BE2C (cell line): ENCODE measurements around the gene NEB.

Experiments used
- DNase-seq: peaks from one replicate; pipeline ENCODE4 v3.0.0-alpha.2; 2020
- H3K27me3 ChIP-seq: fragments of 250-450 bp; sonication (Bioruptor Pico); 2 replicates; pipeline ENCODE4 v1.5.1; 2020; ENCODE audit warnings: mild to moderate bottlenecking
- H3K36me3 ChIP-seq: fragments of 250-450 bp; sonication (Bioruptor Pico); 2 replicates; pipeline ENCODE4 v1.5.1; 2020; ENCODE audit warnings: mild to moderate bottlenecking
- H3K4me1 ChIP-seq: fragments of 250-450 bp; sonication (Bioruptor Pico); 2 replicates; pipeline ENCODE4 v1.5.1; 2020
- H3K4me3 ChIP-seq: 2 replicates; pipeline ENCODE4 v1.5.1; 2011; ENCODE audit warnings: low read depth, low read length
- H3K9me3 ChIP-seq: fragments of 250-450 bp; sonication (Bioruptor Pico); 2 replicates; pipeline ENCODE4 v1.5.1; 2020
- TF ChIP-seq, protein P1 (sequence below): IDR thresholded peaks from 2 replicates; pipeline ENCODE4 v1.5.1; 2012; ENCODE audit warnings: mild to moderate bottlenecking, low read depth, low read length

The NEB gene

DNA sequence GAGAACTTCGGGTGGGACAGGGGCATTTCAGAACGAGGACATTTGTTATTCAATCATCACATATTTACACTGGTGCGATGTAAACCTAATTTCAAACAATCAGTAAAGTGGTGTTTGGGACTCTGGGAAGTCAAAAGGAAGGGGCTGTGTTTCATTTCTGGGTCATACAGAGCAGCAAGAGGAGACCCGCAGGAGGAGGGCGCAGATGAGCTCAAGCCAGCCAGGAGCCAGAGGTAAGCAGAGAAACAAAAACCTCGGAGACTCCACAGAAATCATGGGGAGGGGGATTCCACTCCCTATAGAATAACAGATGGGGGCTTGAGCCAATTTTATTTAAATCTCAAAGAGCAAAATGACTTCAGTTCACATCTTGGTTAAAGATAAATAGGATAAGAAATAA lies 55.4 kb downstream of the NEB start:
- H3K4me3 ChIP-seq = no peak overlapping the region
- TF ChIP-seq, protein P1, sequence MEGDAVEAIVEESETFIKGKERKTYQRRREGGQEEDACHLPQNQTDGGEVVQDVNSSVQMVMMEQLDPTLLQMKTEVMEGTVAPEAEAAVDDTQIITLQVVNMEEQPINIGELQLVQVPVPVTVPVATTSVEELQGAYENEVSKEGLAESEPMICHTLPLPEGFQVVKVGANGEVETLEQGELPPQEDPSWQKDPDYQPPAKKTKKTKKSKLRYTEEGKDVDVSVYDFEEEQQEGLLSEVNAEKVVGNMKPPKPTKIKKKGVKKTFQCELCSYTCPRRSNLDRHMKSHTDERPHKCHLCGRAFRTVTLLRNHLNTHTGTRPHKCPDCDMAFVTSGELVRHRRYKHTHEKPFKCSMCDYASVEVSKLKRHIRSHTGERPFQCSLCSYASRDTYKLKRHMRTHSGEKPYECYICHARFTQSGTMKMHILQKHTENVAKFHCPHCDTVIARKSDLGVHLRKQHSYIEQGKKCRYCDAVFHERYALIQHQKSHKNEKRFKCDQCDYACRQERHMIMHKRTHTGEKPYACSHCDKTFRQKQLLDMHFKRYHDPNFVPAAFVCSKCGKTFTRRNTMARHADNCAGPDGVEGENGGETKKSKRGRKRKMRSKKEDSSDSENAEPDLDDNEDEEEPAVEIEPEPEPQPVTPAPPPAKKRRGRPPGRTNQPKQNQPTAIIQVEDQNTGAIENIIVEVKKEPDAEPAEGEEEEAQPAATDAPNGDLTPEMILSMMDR = no peak
- DNase-seq = no peak
- no peaks in the 10 kb centered on the region for H3K4me1 ChIP-seq
- no peaks in the 10 kb centered on the region for H3K36me3 ChIP-seq
- no peaks in the 10 kb centered on the region for H3K27me3 ChIP-seq
- H3K9me3 ChIP-seq = no peaks in the 10 kb centered on the region

DNA sequence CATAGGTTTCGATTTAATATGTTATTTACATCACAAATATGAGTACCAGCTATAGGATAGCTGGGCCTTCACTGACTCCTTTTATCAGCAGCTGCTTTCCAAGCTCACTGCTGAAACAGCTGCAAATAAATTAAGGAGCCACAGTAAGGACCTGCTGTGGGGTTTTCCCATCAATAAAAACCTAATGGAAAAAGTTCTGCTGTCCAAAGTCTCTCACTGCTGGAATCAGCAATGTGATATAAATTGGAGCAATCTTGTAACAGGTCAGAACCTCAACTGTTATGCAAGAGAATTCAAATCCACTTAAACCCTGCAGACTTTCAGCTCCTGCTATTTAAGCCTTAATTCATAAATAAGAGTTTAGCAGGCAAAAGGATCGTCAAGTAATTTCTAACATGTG lies 61.3 kb downstream of the NEB start:
- no peaks in the 10 kb centered on the region for H3K36me3 ChIP-seq
- no peak for DNase-seq
- no peaks in the 10 kb centered on the region for H3K4me1 ChIP-seq
- TF ChIP-seq, protein P1 = no peak
- no peaks in the 10 kb centered on the region for H3K27me3 ChIP-seq
- no peak overlapping the region for H3K4me3 ChIP-seq
- H3K9me3 ChIP-seq = no peaks in the 10 kb centered on the region

DNA sequence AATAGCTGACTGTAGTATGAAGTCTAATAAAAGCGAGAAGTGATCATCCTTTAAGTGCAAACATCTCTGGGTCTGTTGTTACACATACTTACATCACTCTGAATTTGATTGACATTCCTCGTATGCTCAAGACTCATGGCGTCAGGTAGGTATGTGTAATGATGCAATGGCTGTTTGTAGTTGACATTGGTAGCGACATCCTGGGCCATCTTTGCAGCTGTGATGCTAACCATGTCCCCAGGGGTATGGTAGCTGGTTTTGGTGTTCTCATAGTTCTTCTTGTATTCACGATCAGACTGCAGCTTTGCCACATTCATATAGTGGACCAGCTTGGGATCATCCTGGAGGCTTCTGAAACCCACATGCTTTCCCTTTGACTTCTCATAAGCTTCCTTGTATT lies 62.0 kb downstream of the NEB start:
- TF ChIP-seq, protein P1 = no peak
- no peak overlapping the region for H3K4me3 ChIP-seq
- no peaks in the 10 kb centered on the region for H3K4me1 ChIP-seq
- H3K36me3 ChIP-seq = no peaks in the 10 kb centered on the region
- H3K27me3 ChIP-seq = no peaks in the 10 kb centered on the region
- no peak for DNase-seq
- H3K9me3 ChIP-seq = no peaks in the 10 kb centered on the region

DNA sequence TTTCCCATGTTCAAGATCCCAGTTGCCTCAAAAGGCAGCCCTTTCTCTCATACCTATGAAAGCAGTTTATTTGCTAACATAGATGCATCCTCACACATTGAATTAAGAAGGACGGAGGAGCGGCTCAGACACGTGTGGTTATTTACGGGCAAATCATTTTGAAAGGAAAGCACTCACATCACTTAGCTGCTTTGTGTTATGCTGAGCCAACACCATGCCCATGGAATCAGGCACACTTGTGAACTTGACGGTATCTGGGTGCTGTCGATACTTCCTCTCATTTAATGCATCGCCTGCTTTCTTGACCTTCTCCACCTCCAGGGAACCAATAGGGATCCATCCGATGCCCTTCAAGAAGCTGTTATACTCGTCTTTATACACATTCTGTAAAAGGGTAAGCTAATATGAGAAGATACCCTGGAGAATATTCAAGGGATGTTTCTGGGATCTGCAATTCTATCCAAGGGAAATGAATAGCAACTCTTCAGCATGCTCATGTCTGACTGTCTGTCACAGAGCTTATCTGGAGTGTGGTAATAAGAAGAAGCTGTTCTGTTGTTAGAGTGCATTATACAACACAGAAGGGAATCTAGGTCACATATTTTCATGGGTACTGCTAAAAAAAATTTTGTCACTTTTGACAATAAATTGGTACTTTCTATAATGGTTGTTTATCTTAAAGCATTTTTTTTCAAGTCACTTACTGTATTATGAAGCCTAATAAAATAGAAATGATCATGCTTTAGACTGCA lies 63.3 kb downstream of the NEB start:
- Histone ChIP-seq H3K36me3 (no peaks in the 10 kb centered on the region), H3K9me3 (no peaks in the 10 kb centered on the region), H3K4me3 (no peak overlapping the region), H3K4me1 (no peaks in the 10 kb centered on the region), H3K27me3 (no peaks in the 10 kb centered on the region)
- DNase-seq = no peak
- TF ChIP-seq, protein P1 = no peak

DNA sequence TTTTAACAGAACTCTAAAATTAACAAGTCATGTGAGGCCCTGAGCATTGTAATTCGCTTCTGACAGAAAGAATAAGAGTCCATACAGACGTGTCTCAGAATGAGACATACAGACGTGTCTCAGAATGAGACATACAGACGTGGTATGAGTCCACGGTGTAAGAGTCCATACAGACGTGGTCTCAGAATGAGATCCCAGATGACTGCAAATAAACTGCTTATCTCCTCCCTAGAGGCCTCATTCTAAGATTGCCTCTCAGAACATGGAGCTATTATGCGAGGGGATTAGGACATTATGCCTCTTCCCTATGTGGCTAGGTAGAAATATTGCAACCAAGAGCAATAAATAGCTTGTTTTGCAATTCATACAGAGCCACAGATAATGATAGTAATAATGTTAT lies 63.9 kb downstream of the NEB start:
- H3K9me3 ChIP-seq = no peaks in the 10 kb centered on the region
- no peak overlapping the region for H3K4me3 ChIP-seq
- H3K4me1 ChIP-seq = no peaks in the 10 kb centered on the region
- H3K27me3 ChIP-seq = no peaks in the 10 kb centered on the region
- no peaks in the 10 kb centered on the region for H3K36me3 ChIP-seq
- TF ChIP-seq, protein P1 = no peak
- DNase-seq = no peak

DNA sequence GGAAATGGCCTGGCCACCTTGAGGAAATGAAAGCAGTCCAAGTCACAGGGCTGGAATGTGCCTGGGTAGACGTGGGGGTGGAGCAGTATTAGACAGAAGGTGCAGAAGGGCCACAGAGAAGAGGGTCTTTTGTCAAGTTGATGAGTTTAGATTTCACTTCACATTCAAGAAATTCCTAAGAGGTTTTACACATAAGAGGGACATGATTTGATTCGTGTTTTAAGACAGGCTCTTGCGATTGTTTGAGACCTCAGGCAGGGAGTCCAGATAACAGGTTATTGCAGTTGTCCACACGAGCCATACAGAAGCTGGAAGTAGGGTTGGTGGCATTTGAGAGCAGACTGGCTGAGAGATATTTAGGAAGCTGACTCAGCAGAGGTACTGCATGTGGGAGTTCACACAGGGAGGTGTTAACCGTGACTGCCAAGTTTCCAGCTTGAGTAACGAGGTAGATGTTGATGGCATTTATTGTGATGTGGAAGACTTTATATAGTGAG lies 64.6 kb downstream of the NEB start:
- TF ChIP-seq, protein P1 = no peak
- H3K9me3 ChIP-seq = no peaks in the 10 kb centered on the region
- no peaks in the 10 kb centered on the region for H3K4me1 ChIP-seq
- H3K36me3 ChIP-seq = no peaks in the 10 kb centered on the region
- DNase-seq = no peak
- no peaks in the 10 kb centered on the region for H3K27me3 ChIP-seq
- no peak overlapping the region for H3K4me3 ChIP-seq
